LNCAP (cell line): ENCODE results near the gene TSSK6.

ENCODE experiments used
- CTCF ChIP-seq: fragments of 450-650 bp; IDR thresholded peaks from 2 replicates; pipeline ENCODE4 v1.5.1; 2017; ENCODE audit warnings: mild to moderate bottlenecking

TSSK6 gene

DNA sequence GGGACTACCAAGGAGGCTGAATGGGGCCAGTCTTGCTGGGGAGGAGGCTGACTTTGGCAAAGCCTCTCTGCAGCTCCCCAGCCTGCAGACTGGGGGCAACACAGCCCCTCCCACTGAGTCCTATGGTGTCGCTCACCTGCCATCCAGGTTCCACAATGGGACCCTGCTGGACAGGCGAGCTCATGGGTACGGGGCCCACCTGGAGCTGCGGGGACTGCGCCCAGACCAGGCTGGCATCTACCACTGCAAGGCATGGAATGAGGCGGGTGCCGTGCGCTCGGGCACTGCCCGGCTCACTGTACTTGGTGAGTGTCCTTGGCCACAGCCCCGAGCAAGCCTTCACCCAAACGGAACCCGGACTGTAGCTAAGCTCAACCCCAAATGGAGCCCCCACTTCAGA, 27.8 kb upstream of the TSSK6 start:
- TF ChIP-seq CTCF, result no peak

DNA sequence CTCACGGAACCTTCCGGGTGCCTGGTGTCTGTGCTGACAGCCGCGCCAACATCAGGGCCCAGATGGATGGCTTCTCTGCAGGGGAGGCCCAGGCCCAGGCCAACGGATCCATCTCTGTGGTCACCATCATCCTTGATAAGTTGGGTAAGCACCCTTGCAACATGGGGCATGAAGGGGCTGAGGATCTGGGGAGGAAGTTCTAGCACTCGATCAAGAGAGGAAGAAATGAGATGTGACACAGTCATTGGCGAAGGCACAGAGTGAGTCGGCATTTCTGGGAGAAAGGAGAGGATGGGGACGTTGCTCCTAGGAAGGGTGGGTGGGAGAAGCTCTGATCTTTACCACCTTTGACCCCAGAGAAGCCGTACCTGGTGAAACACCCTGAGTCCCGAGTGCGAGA, 27.2 kb upstream of the TSSK6 start:
- TF ChIP-seq CTCF, result no peak

- TF ChIP-seq CTCF, result no peak
Measured at GRCh38 chr19:19541616-19542015, 26.3 kb upstream of the TSSK6 start.

GRCh38 chr19:19540715-19541515, 25.6 kb upstream of the TSSK6 start:
- no peak for TF ChIP-seq CTCF

DNA sequence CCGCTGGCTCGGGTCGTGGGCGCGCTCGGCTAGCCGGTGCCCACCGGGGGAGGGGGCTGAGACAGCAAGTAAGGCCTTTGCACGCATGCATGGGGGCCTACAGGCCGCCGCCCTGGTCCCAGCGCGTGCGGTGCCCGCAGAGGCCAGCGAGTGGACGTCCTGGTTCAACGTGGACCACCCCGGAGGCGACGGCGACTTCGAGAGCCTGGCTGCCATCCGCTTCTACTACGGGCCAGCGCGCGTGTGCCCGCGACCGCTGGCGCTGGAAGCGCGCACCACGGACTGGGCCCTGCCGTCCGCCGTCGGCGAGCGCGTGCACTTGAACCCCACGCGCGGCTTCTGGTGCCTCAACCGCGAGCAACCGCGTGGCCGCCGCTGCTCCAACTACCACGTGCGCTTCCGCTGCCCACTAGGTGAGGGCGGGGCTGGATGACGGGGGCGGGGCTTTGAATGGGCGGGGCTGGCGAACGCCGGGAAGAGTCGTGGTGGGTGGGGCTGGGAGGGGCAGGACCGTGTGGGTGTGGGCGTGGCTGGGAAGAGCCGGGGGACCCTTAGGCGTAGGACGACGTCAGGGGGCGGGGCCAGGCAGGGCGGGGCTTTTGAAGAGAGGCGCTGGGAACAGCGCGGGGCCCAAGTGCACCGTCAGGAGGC, 24.8 kb upstream of the TSSK6 start:
- no peak for TF ChIP-seq CTCF

DNA sequence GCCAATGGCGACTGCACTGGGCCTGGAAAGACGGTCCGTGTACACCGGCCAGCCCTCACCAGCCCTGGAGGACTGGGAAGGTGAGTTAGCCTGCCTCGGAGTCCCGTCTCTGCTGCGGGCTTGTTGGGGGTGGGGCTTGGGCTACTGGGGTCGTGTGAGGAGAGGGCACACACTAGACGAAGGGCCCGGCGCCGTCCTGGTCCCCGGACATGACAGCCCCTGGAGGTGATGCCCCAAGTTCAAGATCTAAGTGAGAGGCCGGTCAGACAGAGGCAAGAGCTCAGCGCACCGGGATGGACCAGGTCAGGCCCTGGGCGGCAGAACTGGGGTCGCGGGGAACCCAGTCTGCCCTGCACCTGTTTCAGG, 24.3 kb upstream of the TSSK6 start:
- TF ChIP-seq CTCF, result no peak

- TF ChIP-seq CTCF, result no peak
Measured at GRCh38 chr19:19538785-19539166, 23.4 kb upstream of the TSSK6 start.
